ENCODE data around the gene PLPPR2. TPM values are rescaled to one million over a fixed set of nuclear protein-coding genes. Genes with fewer than 3 reads are reported as not detected.

Gene PLPPR2
- total RNA-seq, 4 donors from 2014 or later, result 4.1 to 71.7 (median 23.7) TPM

- H3K4me1 ChIP-seq, result no peaks in the 10 kb centered on the region
- no peak for DNase-seq
- H3K36me3 ChIP-seq, result no peaks in the 10 kb centered on the region
- no peaks in the 10 kb centered on the region for H3K27me3 ChIP-seq
- no peak for TF ChIP-seq POLR2A (IDR thresholded peaks at IDR 0.05)
- TF ChIP-seq CTCF (IDR thresholded peaks at IDR 0.05), result no peak
- intact Hi-C loops (cut with DNase I; ENCODE audit: low total_unique reads), result no loop called here
- no peaks in the 10 kb centered on the region for H3K9me3 ChIP-seq
- H3K4me3 ChIP-seq, result no peak overlapping the region
- H3K27ac ChIP-seq, result no peak overlapping the region
Observed at GRCh38 chr19:11361771-11362731, 6.8 kb downstream of the PLPPR2 start.

- no peaks in the 10 kb centered on the region for H3K27me3 ChIP-seq
- no peaks in the 10 kb centered on the region for H3K36me3 ChIP-seq
- no peak overlapping the region for H3K4me3 ChIP-seq
- no peak for DNase-seq
- intact Hi-C loops (cut with DNase I; ENCODE audit: low total_unique reads), result no loop called here
- no peaks in the 10 kb centered on the region for H3K4me1 ChIP-seq
- H3K27ac ChIP-seq, result no peak overlapping the region
- no peak for TF ChIP-seq CTCF (IDR thresholded peaks at IDR 0.05)
- TF ChIP-seq POLR2A (IDR thresholded peaks at IDR 0.05), result no peak
- no peaks in the 10 kb centered on the region for H3K9me3 ChIP-seq
Observed at GRCh38 chr19:11363881-11364280, 8.6 kb downstream of the PLPPR2 start.

GRCh38 chr19:11364296-11364904 lies 9.2 kb downstream of the PLPPR2 start:
- no peak for DNase-seq
- H3K36me3 ChIP-seq, result no peaks in the 10 kb centered on the region
- no peaks in the 10 kb centered on the region for H3K27me3 ChIP-seq
- TF ChIP-seq POLR2A (IDR thresholded peaks at IDR 0.05) (no peak), CTCF (IDR thresholded peaks at IDR 0.05) (no peak)
- intact Hi-C loops (cut with DNase I; ENCODE audit: low total_unique reads), result no loop called here
- no peaks in the 10 kb centered on the region for H3K4me1 ChIP-seq
- H3K27ac ChIP-seq, result no peak overlapping the region
- H3K9me3 ChIP-seq, result no peaks in the 10 kb centered on the region
- no peak overlapping the region for H3K4me3 ChIP-seq

GRCh38 chr19:11364935-11365334 lies 9.7 kb downstream of the PLPPR2 start:
- Histone ChIP-seq H3K27me3 (no peaks in the 10 kb centered on the region), H3K4me3 (no peak overlapping the region), H3K4me1 (no peaks in the 10 kb centered on the region), H3K36me3 (no peaks in the 10 kb centered on the region), H3K27ac (peak overlapping the region in 1 of 2 donors; percentile 12), H3K9me3 (no peaks in the 10 kb centered on the region)
- no peak for DNase-seq
- TF ChIP-seq CTCF (IDR thresholded peaks at IDR 0.05) (no peak), POLR2A (IDR thresholded peaks at IDR 0.05) (no peak)
- intact Hi-C loops (cut with DNase I; ENCODE audit: low total_unique reads), result no loop called here

- H3K4me1 ChIP-seq, result no peaks in the 10 kb centered on the region
- no peaks in the 10 kb centered on the region for H3K27me3 ChIP-seq
- no peaks in the 10 kb centered on the region for H3K36me3 ChIP-seq
- no peak for DNase-seq
- no peaks in the 10 kb centered on the region for H3K9me3 ChIP-seq
- intact Hi-C loops (cut with DNase I; ENCODE audit: low total_unique reads), result no loop called here
- H3K27ac ChIP-seq, result peak overlapping the region in 1 of 2 donors; percentile 12
- no peak overlapping the region for H3K4me3 ChIP-seq
- TF ChIP-seq CTCF (IDR thresholded peaks at IDR 0.05) (no peak), POLR2A (IDR thresholded peaks at IDR 0.05) (no peak)
Observed at GRCh38 chr19:11365557-11366117, 10.4 kb downstream of the PLPPR2 start.
